NCI-H2171 treated with DMSO at 0.1 percent for 48 hours (cell line): Measurements from ENCODE around the gene NME7.
"Not testable (repeated sequence)": the region's sequence is repeated elsewhere in the genome, so short reads cannot be mapped to it uniquely, and the experiment has no call there.

ENCODE experiments used
- DNase-seq: peaks from one replicate; lab custom pipeline; 2025; lab: John Stamatoyannopoulos, UW

The NME7 gene, protein sequence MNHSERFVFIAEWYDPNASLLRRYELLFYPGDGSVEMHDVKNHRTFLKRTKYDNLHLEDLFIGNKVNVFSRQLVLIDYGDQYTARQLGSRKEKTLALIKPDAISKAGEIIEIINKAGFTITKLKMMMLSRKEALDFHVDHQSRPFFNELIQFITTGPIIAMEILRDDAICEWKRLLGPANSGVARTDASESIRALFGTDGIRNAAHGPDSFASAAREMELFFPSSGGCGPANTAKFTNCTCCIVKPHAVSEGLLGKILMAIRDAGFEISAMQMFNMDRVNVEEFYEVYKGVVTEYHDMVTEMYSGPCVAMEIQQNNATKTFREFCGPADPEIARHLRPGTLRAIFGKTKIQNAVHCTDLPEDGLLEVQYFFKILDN

DNA sequence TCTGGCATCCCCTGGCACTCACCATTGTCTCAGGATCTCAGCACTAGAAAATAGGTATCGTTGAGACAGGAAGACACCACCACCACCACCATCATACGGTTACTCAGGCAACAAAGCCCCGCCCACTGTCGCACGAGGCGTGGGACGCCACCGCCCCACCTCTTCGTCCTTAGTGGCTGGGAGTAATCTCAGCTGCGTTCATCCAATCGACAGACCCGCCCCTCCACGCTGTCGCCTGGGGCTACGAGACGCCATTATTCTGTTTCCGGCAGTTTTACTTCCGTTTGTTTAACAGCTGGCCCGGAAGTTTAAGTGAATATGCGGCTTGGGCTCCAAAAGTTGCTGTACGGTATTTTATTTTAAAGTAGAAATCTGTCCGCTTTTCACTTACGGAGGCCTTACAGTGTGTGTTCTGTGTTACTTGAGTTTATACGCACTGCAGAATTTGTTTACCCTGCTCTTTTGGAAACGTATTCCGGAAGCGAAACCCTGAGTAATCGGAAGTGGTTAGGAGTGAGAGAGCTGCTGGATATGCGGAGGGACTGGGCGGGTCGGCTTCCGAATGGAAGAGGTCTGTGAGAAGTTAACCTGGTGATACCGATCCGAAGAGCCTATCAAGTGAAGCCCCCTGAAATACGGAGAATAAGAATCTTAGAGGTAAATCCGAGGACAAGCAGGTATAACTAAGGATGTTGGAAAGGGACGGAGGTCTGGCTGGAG is at the start of gene NME7, which contains the start of gene BLZF1:
NME7 (minus strand) TSS at position 112 of the 720 bp plus-strand sequence; CDS start at position 25, 87 bp downstream.
BLZF1 (plus strand) TSS at position 510 of the 720 bp plus-strand sequence. CDS start 1,328 bp downstream, outside the sequence.
- DNase-seq, result peak; percentile 98

DNA sequence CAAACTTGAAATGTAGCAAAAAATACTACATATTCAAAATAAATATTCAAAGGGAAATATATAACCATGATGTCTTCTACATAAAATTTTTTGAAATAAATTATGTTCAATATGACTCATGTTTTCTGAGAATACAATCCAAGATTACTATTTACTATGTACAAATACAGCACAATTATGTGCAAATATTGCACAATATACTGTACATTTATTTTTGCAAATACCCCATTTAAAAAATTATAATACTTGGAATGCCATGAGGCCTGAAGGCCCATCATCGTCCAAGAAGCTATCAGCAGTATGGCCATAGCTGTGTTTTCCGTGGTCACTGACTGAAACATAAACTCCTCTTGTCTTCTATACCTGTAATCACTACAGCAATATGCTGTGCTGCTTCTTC is 47.4 kb upstream of the NME7 start:
- no peak for DNase-seq

DNA sequence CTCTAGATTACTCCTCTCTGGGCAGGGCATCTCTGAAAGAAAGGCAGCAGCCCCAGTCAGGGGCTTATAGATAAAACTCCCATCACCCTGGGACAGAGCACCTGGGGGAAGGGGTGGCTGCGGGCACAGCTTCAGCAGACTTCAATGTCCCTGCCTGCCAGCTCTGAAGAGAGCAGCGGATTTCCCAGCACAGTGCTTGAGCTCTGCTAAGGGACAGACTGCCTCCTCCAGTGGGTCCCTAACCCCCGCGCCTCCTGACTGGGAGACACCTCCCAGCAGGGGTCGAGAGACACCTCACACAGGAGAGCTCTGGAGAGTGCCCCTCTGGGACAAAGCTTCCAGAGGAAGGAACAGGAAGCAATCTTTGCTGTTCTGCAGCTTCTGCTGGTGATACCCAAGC is 40.7 kb upstream of the NME7 start:
- DNase-seq, result not testable (repeated sequence)

DNA sequence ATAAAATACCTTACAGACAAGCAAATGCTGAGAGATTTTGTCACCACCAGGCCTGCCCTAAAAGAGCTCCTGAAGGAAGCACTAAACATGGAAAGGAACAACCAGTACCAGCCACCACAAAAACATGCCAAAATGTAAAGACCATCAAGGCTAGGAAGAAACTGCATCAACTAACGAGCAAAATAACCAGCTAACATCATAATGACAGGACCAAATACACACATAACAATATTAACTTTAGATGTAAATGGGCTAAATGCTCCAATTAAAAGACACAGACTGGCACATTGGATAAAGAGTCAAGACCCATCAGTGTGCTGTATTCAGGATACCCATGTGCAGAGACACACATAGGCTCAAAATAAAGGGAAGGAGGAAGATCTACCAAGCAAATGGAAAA is 35.0 kb upstream of the NME7 start:
- DNase-seq, result not testable (repeated sequence)

DNA sequence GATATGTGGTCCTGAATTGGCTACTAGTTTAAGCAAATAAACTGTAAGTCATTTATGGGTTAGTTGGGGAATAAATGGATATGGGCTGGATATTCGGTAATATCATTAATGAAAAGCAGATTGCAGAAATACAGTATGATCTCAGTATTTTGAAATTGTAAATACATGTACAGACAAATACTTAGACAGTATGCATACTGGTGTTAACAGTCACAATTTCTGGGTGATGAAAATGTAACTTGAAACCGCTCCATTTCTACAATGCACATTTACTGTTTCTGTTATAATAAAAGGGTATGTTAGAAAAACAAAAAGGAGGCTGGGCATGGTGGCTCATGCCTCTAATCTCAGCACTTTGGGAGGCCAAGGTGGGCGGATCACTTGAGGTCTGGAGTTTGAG is 28.4 kb upstream of the NME7 start:
- no peak for DNase-seq

DNA sequence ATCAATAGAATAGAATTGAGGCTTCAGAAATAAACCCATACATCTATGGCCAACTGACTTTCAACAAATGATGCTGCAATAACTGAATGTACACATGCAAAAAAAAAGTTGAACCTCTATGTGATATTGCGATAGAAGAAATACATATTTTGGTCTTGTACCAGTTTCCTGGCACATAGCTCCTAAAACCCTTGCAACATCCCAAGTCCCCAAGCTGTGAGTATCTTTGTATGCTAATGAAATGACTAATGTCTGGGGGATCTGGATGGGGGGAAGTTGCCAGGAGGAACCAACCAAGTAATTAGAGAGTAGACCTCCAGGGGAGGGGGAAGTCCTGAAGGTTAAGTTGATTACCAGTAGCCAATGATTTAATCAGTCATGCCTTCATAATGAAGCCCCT is 24.8 kb upstream of the NME7 start:
- no peak for DNase-seq

DNA sequence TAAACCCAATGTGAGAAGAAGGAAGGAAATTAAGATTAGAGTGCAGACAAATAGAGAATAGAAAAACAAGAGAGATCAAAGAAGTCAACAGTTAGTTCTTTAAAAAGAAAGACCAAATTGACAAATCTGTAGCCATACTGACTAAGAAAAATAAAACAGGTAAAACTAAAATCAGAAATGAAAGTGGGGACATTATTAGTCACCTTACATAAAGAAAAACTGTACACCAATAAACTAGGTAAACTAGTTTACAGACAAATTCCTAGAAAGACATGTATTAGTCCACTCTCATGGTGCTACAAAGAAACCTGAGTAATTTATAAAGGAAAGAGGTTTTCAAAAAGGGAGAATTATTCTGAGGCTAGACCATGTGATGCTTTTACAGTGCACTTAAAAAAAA is 22.7 kb upstream of the NME7 start:
- DNase-seq, result no peak

DNA sequence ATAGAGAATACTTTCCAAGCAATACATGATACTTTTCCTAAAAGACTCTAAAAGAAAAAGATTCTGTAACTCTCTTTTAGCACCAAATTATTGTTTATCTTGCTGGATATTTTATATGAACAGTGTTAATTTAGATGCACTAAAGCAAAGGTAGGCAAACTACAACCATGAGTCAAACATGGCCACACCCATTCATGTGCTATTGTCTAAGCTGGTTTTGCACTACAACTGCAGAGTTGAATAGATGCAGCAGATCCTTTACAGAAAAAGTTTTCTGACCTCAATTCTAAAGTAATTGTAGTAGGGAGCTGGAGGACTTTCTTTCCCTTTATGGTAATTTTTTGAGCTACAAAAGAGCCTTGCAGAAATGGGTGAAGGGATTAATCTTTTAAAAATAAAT is 19.8 kb upstream of the NME7 start:
- no peak for DNase-seq

DNA sequence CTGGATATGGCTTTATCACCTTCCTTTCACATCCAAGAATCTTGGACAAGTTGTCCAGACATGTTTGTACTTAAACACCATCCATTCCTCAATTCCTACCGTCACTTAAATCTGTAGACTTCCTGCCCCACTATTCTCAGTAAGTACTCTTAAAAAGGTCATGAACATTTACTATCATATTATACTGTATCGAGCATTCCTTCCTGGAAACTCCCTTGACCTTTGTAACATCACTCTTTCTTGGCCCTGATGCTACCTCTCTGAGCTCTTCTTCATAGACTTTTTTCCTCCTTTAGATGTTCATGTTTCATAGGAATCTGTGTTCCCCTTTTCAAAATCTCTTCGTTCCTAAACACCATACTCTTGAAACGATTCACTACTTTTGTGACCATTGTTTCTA is 15.9 kb upstream of the NME7 start:
- no peak for DNase-seq

DNA sequence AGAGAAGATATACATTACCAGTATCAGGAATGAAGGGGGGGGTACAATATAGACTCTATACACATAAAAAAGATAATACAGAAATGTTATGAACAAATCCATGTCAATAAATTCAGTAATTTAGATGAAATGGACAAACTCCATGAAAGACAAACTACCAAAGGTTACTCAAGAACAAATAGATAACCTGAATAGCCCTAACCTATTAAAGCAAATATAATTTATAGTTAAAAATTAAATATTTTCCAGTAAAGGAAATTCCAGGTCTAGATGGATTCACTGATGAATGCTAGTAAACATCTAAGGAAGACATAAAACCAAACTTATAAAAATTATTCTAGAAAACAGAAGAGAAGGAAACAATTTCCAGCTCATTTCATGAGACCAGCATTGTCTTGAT is 13.6 kb upstream of the NME7 start:
- no peak for DNase-seq

DNA sequence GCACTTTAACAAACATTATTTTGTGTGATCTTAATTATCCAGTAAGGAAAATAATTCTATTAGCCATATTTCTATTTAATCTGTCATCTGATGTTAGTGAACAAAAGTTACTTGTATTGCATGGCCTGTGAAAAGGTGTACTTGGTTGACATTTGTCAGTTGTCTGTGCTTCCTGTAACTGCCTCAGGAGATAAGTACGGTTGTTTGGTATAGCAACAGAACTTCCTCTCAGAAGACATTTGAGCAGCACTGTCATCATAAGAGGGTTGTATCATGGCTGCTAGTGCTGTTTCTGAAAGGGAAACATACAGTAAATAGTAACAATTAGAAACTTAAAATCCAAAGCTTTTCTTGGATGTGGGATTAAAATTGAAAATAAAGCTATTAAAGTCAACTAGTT is 3.8 kb upstream of the NME7 start:
- DNase-seq, result no peak

DNA sequence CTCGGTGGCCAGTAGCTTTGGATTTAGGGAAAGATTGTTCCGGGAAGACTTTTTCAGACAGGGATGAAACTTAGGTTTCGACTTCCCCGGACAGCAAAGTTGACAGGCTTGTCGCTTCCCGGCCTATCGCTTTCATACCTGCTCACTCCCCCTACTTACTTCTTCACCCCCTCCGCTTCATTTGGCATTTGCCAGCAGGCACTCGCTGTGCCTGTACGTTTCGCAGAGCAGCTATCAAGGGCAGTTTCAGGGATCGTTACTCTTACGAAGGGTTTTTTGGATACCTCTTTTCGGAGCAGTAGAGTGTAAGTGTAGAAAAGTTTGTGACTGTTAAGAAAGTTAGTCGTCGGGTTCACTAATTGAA is 791 bp upstream of the NME7 start:
- peak; percentile 35 for DNase-seq

DNA sequence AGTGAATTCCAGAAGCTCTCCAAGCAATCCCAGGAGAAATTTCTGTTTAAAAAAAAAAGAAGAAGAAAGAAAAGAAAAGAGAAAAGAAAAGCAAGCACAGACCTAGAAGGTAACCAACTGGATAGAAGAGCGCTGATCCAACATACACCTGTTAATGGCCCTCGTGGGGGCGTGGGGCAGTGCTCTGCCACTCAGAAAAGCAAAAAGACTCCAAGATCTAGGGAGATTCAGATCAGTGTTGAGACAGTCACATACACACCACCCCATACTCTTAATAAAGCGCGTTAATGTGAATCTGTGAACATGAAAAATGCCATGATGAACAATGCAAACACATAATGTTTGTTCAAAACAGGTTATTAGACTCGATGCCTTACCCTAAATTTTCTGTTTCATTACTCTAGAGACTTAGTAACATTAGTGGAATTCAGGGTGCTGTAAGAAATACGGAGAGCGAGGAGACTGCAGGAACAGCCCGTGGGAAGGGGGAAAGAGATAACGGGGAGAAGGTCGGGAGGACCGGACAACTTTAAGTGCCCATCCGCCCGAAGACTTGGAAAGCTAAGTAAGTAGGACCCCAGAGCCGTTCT is 406 bp downstream of the NME7 start:
- DNase-seq, result no peak

DNA sequence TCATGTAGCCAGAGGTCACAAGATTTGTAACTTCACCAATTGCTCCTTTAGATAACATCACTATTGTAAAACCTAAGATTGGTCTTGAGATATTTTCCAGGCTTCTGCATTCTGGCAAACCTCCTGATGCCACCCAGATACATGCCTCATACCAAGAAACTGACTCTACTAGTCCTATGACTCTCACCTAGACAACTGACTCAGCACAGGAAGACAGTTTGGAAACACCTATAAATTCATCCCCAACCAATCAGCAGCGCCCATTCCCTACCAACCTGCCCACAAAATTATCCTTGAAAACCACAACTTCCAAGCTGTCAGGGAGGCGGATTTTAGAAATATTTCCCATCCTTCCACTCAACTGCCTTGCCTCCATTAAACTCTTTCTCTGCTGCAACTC is 2.6 kb downstream of the NME7 start:
- no peak for DNase-seq

DNA sequence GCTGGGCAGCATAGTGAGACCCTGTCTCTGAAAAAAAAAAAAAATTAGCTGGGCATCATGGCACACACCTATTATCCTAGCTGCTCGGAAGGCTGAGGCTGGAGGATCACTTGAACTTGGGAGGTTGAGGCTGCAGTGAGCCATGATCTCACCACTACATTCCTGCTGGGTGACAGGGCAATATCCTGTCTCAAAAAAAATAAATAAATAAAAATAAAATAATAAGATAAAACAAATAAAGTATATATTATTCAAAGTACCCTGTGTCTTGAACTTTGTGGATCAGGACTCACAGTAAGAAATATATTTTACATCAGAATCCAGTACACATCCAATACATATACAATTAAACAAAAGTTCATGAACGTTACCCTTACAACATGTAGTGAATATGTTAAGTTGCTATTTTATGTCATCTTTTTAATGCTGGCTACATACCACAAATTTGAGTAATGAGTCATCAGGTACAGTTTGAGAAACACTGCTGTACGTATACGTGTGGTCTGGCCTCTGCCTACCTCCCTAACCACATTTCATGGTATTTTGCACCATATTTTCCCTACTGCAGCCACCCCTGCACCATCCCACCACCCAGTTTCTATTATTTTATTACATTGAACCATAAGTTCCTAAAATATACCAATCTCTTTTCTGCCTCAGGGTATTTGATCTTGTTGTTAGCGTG is 4.4 kb downstream of the NME7 start:
- DNase-seq, result no peak

DNA sequence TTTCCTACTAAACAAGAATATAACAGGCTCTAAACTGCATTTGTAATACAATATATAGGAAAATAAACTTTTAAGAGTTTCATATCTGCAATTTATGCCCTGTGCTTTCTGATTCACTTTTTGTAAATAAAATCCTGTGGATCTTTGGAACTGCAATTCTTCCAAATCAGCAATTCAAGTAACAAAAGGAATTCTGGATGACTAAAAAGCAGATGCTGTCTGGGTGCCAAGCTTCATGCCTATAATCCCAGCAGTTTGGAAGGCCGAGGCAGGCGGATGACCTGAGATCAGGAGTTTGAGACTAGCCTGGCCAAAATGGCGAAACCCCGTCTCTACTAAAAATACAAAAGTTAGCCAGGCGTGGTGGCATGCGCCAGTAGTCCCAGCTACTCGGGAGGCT is 6.3 kb downstream of the NME7 start:
- DNase-seq, result no peak

DNA sequence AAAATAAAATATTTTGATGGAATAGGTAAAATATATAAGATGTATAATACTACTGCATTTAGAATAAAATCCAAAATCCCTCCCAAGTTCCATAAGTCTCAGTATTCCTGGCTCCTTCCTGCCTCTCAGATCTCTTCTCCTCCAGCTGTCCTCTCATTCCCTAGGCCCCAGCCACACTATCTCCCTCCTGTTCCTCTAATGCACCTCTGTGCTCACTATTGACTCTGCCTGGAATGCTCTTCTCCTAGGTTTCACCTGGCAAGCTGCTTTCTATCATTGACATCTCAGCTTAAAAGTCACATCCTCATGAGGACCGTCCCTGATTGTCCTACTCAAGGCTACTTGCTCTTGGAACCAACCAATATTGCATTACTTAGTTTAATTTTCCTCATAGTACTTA is 7.2 kb downstream of the NME7 start:
- peak; percentile 19 for DNase-seq

DNA sequence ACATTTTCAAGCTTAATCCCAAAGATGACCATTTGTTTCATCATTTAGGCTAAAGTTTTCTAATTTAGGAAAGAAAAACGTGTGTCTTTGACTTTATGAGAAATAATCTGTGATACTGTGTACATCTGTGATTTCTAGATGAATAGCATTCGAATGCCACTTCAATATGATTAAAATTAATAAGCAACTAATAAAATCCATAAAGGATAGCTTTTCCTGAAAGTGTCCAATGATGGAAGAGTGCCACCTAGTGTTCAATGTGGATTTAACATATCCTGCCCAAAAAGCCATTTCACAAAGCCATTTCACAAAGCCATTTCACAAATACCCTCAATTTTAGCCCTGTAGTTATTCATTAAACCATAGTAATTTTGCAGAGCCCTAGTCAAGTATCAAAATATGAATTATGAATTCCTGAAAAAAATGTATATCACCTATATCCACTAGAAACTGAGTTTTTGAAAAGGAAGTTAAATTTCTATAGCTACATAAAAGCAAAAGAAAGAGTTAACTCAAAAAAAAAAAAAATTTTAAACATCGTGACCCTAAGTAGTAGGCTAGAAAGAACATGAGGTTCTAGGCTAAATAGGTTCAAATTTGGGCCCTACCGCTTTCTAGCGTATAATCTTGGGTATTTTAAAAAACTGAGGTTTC is 19.1 kb downstream of the NME7 start:
- DNase-seq, result peak; percentile 67

DNA sequence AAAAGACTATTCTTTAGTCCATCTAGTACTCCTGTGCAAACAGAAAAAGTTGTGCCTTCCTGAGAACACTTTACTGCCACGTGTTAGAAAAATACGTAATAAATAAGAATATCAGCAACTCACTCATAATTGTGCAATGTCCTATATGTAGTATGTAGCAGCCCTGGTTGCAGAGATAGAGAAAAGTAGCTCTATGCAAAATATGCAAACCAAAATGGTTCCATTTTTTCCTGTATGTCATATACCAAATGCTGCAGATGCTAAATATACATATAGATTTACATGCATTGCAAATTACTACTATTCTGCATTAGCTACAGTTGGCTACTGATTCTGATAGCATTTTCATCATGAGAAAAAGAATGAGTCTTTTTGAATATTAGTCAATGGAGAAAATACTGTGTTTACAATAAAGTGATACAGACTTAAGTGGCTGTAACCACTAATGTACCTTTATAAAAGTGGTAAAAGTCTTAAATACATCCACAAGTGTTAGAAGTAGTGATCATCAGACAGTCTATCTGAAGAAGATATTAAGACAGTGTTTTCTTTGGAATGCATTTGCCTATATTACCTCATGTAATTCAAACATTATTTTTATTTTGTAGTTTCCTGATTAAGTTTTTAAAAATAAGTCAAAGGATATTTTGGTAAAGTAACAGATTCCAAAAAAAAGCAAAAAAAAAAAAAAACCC is 19.8 kb downstream of the NME7 start:
- DNase-seq, result no peak

DNA sequence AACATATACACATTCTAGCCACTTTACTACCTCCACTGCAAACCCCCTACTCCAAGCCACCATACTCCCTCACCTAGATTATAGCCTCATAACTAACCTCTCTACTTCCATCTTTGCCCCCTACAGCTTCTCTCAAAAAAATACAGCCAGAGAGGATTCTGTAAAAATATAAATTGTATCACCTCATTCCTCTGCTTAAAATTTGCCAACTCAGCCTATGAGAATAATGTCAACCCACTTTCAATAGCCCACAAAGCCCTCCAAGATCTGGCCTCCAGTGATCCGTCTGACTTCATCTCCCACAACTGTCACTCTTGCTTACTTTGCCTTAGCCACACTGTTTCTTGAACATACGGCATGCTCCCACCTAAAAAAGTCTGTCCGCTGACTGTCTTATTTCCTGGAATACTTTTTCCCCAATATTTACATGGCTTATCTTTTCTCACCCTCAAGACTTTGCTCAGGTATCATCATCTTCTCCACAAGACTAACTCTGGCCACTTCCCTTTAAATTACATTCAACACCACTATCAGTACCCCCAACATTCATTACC is 21.5 kb downstream of the NME7 start:
- DNase-seq, result no peak

DNA sequence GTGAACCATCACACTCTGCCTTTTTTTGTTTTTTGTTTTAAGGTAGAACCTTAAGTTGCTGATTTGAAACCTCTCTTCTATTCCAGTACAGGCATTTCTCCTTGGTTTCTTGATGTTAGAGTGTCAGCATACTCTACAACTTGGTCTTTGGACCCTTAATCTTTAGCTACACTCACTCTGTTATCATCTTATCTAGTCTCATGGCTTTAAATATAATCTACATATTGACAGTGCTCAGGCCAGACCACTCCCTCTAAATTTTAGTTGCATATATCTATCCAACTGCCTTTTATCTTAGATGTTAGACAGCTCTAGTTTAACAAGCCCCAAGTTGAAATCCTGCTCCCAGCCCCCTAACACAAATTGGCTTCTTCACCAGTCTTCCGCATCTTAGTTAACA is 22.1 kb downstream of the NME7 start:
- DNase-seq, result no peak
